Fibroblast of pulmonary artery (primary cell): ENCODE measurements around the gene SH2D6.
A peak's percentile ranks its signal among the peaks of the same experiment; 100 is the strongest.

ENCODE experiments used
- DNase-seq: peaks from one replicate; pipeline ENCODE4 v3.0.0-alpha.2; 2010; ENCODE audit warnings: low read depth
- H3K4me3 ChIP-seq: replicated peaks from 2 replicates; pipeline ENCODE4 v1.5.1; 2011; ENCODE audit warnings: low read depth, mild to moderate bottlenecking, control low read depth, low read length, moderate library complexity
- TF ChIP-seq, protein P1 (sequence below): IDR thresholded peaks from 2 replicates; pipeline ENCODE4 v1.5.1; 2011; ENCODE audit warnings: mild to moderate bottlenecking, control low read depth, low read length, inconsistent platforms; ENCODE audit errors: missing control alignments

SH2D6 gene

DNA sequence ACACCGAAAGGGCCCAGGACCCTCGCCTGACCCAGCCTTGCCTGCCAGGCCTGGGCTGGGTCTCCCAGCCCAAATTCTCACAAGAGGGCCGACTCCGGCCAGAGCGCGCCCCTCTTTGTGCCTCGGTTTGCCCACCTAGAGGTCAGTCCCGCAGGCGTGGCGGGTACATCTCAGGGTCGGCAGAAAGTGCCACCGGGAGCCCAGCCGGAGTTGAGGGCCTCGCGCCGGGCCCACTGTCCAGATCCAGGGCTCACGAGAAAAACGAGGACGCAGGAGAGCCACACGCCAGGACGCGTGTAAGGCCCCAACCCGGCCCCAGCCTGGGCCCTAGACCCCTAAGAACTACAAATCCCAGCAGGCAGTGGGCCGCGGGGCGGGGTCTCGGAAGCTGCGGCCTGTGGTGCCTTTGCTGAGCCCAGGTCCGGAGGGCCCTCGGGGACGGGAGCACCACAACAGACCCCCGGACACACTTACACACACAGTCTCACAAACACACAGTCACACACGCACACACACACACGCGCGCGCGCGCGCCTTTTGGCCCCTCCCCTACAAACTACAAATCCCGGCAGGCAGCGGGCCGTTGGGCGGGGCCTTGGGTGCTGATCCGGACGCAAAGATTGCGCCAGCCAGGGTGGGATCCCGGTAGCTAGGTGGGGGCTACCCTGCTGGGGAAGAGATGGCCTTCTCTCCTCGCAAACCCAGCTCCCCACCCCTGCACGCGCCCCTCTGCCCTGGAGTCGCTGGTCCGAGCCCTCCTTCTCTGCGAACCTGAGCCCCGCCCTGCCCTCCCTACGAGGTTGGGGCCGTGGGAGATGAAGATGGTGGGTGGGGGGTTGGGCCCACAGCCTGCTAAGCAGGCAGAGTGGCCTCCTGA is at the start of gene SH2D6:
Gene SH2D6 (plus strand): TSS at position 583 of the 877 bp plus-strand sequence. CDS start 10,752 bp downstream, outside the sequence.
- TF ChIP-seq, protein P1, sequence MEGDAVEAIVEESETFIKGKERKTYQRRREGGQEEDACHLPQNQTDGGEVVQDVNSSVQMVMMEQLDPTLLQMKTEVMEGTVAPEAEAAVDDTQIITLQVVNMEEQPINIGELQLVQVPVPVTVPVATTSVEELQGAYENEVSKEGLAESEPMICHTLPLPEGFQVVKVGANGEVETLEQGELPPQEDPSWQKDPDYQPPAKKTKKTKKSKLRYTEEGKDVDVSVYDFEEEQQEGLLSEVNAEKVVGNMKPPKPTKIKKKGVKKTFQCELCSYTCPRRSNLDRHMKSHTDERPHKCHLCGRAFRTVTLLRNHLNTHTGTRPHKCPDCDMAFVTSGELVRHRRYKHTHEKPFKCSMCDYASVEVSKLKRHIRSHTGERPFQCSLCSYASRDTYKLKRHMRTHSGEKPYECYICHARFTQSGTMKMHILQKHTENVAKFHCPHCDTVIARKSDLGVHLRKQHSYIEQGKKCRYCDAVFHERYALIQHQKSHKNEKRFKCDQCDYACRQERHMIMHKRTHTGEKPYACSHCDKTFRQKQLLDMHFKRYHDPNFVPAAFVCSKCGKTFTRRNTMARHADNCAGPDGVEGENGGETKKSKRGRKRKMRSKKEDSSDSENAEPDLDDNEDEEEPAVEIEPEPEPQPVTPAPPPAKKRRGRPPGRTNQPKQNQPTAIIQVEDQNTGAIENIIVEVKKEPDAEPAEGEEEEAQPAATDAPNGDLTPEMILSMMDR, result no peak
- peak; percentile 84 for DNase-seq
- H3K4me3 ChIP-seq, result peak within 1 kb of the TSS; percentile 71

- TF ChIP-seq, protein P1, result no peak
- DNase-seq, result no peak
- H3K4me3 ChIP-seq, result no peak overlapping the region
Observed at GRCh38 chr2:85368921-85369320, 49.6 kb upstream of the SH2D6 start.

- DNase-seq, result no peak
- no peak overlapping the region for H3K4me3 ChIP-seq
- TF ChIP-seq, protein P1, result no peak
Observed at GRCh38 chr2:85369500-85369899, 49.0 kb upstream of the SH2D6 start.

DNA sequence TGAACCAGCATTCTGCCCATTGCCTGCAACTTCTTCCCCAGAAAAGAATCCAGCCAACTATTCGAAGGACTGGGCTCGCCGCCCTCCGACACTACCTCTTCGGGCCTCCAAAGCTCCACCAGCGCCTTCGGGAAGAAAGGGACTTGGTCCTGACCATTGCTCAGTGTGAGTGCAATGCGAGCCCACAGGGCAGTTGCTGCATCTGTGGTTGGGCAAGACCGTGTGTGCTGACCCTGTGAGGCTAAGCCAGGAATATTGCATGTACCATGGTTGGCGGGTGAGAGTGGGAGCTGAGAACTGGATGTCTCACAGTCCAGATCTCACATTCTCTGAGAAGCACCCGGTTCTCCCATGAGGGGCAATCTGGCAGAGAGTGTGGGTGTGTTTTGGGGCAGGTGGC is 47.5 kb upstream of the SH2D6 start:
- TF ChIP-seq, protein P1, result no peak
- no peak for DNase-seq
- no peak overlapping the region for H3K4me3 ChIP-seq

DNA sequence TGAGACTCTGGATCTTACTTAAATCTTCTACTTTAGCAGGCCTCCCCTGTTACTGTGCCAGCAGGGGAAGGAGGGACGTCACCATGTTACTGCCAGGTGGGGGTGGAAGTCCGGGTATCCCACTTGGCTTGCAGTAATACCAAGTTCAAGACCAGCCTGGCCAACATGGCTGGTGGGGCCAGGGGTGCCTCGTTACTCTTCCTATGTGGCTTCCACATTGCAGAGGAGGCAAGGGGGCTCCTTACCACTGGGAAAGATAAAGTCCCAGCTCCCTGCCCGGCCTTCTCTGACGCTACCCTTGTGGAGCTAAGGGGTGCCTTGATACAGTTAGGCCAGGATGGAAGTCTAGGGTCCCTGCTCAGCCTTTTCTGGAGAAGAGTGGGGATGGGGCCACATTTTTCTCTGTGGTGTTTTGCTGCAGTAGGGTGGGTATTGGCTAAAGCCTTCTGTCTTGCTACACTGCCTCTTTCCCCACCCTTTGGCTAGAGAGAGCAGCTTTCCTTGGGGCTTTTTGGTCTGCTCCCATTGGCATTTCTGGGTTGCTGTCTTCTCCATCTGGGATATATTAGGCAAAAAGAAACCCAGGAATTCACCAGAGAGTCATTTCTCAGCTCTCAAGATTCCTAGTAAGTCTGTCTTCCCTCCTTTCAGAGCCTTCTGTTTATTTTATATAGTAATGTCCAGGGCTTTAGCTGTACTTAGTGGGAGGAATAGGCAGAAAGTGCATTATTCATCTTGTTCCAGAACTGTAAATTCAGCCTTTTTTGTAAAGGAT is 42.0 kb upstream of the SH2D6 start:
- TF ChIP-seq, protein P1, result no peak
- no peak for DNase-seq
- H3K4me3 ChIP-seq, result no peak overlapping the region

- H3K4me3 ChIP-seq, result no peak overlapping the region
- TF ChIP-seq, protein P1, result no peak
- DNase-seq, result no peak
Observed at GRCh38 chr2:85377083-85377482, 41.4 kb upstream of the SH2D6 start.
